SK-N-MC (cell line): Measurements from ENCODE around the gene DDX49.

Experiments used
- DNase-seq: peaks from one replicate; pipeline ENCODE4 v3.0.0-alpha.2; 2011; ENCODE audit warnings: low read depth, low spot score
- H3K27ac ChIP-seq: fragments of 200-600 bp; sonication (generic); 2 replicates; pipeline ENCODE4 v1.5.1; 2016; ENCODE audit warnings: mixed run types
- H3K36me3 ChIP-seq: fragments of 200-600 bp; sonication (generic); 2 replicates; pipeline ENCODE4 v1.6.1; 2017; ENCODE audit warnings: antibody characterized with exemption, low read length, mixed read lengths; ENCODE audit not compliant: insufficient read depth
- H3K4me3 ChIP-seq: fragments of 200-600 bp; sonication (generic); 2 replicates; pipeline ENCODE4 v1.5.1; 2016
- H3K9ac ChIP-seq: fragments of 200-600 bp; sonication (generic); 2 replicates; pipeline ENCODE4 v1.8.0; 2017; ENCODE audit warnings: mixed run types, mixed read lengths; ENCODE audit not compliant: insufficient read length
- H3K9me3 ChIP-seq: fragments of 200-600 bp; sonication (generic); 2 replicates; pipeline ENCODE4 v1.6.1; 2017; ENCODE audit warnings: low read depth, mild to moderate bottlenecking, antibody characterized with exemption, low read length, moderate library complexity, mixed read lengths
- EZH2 ChIP-seq: fragments of 200-600 bp; sonication (generic); IDR thresholded peaks from one replicate; pipeline ENCODE4 v1.6.1; 2017; ENCODE audit warnings: antibody characterized with exemption
- FOXP2 ChIP-seq: optimal IDR thresholded peaks from 2 replicates; pipeline ENCODE3; 2011; ENCODE audit warnings: mild to moderate bottlenecking, moderate library complexity; ENCODE audit not compliant: insufficient read depth; ENCODE audit errors: extremely low read length, control extremely low read depth
- POLR2AphosphoS5 ChIP-seq: IDR thresholded peaks from 2 replicates; pipeline ENCODE4 v1.6.1; 2012; ENCODE audit warnings: mild to moderate bottlenecking, low read depth, low read length, borderline replicate concordance

DDX49 gene

DNA sequence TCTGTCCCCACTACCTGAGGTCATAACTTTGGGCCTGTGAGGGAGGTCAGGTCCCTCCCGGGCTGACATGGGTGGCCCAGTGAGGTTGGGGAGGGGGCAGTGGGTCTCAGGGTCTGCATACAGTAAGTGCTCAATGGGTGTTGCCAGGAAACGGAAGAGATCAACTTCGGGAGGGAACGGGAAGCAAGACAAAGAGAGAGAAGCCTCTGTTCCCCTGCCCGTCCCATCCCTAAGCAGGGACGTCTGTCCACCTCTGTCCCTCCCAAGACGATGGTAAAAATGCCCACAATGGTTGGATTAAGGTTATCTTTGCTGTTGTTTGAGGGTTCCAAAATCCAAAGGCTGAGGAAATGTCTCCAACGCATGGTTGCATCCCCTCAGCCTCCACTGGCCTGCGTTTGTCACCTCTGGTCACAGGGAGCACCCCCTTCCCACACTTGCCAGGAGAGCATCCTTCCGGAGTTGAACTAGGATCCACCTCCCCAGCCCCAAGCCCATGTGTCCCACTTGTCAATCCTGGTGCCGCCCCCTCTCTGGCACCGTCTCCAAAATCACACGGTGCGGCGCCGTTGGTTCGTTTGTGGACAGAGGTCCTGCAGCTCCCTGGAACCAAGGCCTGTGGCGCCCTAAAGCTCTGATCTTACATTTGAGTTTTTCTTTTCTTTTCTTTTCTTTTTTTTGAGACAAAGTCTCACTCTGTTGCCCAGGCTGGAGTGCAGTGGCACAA, 22.3 kb downstream of the DDX49 start:
- no peak overlapping the region for H3K4me3 ChIP-seq
- DNase-seq, result no peak
- no peaks in the 10 kb centered on the region for H3K9me3 ChIP-seq
- H3K9ac ChIP-seq, result no peak overlapping the region
- H3K36me3 ChIP-seq, result no peaks in the 10 kb centered on the region
- TF ChIP-seq EZH2 (no peak), FOXP2 (no peak), POLR2AphosphoS5 (no peak)
- no peak overlapping the region for H3K27ac ChIP-seq

- TF ChIP-seq FOXP2 (no peak), POLR2AphosphoS5 (no peak), EZH2 (no peak)
- Histone ChIP-seq H3K36me3 (no peaks in the 10 kb centered on the region), H3K27ac (no peak overlapping the region), H3K4me3 (no peak overlapping the region), H3K9me3 (no peaks in the 10 kb centered on the region), H3K9ac (no peak overlapping the region)
- DNase-seq, result no peak
Observed at GRCh38 chr19:18942692-18943091, 23.2 kb downstream of the DDX49 start.

DNA sequence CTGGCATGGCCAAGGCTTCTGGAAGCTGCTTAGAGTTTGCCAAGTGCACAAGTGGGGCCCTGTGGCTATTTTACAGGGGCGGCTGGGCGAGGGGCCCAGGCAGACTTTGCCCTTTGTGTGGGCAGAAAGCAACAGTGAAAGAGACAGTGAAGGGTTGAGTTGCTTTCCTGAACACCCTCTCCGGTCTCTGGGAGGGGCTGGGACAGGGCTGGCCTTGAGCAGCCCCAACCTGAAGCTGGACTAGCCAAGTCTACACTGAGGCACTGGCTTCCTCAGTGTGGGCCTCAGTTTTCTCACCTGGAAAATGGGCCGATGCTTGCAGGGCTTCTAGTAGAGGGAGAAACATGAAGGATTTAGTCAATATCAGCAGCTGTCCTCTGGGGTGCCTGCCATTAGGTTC, 23.9 kb downstream of the DDX49 start:
- no peak overlapping the region for H3K27ac ChIP-seq
- TF ChIP-seq EZH2 (no peak), FOXP2 (no peak), POLR2AphosphoS5 (no peak)

GRCh38 chr19:18945297-18945696, 25.8 kb downstream of the DDX49 start:
- no peak for DNase-seq
- H3K27ac ChIP-seq, result no peak overlapping the region
- no peak overlapping the region for H3K4me3 ChIP-seq
- no peaks in the 10 kb centered on the region for H3K9me3 ChIP-seq
- no peaks in the 10 kb centered on the region for H3K36me3 ChIP-seq
- TF ChIP-seq EZH2, result no peak
- no peak for TF ChIP-seq POLR2AphosphoS5
- no peak for TF ChIP-seq FOXP2
- H3K9ac ChIP-seq, result no peak overlapping the region

More for the DNA sequence above, 23.9 kb downstream of the DDX49 start:
- Histone ChIP-seq H3K36me3 (no peaks in the 10 kb centered on the region), H3K4me3 (no peak overlapping the region), H3K9me3 (no peaks in the 10 kb centered on the region), H3K9ac (no peak overlapping the region)
- DNase-seq, result no peak

- TF ChIP-seq POLR2AphosphoS5 (no peak), EZH2 (no peak), FOXP2 (no peak)
- H3K9ac ChIP-seq, result no peak overlapping the region
Observed at GRCh38 chr19:18946335-18946734, 26.8 kb downstream of the DDX49 start.

GRCh38 chr19:18946918-18947317, 27.4 kb downstream of the DDX49 start:
- TF ChIP-seq FOXP2, result no peak
- no peak for TF ChIP-seq EZH2
- TF ChIP-seq POLR2AphosphoS5, result no peak
- H3K36me3 ChIP-seq, result no peaks in the 10 kb centered on the region
- no peak overlapping the region for H3K9ac ChIP-seq
- no peak overlapping the region for H3K4me3 ChIP-seq
- no peak overlapping the region for H3K27ac ChIP-seq
- no peak for DNase-seq
- H3K9me3 ChIP-seq, result no peaks in the 10 kb centered on the region

More at GRCh38 chr19:18946335-18946734, 26.8 kb downstream of the DDX49 start:
- no peak for DNase-seq
- H3K9me3 ChIP-seq, result no peaks in the 10 kb centered on the region
- no peaks in the 10 kb centered on the region for H3K36me3 ChIP-seq
- H3K4me3 ChIP-seq, result no peak overlapping the region
- no peak overlapping the region for H3K27ac ChIP-seq

DNA sequence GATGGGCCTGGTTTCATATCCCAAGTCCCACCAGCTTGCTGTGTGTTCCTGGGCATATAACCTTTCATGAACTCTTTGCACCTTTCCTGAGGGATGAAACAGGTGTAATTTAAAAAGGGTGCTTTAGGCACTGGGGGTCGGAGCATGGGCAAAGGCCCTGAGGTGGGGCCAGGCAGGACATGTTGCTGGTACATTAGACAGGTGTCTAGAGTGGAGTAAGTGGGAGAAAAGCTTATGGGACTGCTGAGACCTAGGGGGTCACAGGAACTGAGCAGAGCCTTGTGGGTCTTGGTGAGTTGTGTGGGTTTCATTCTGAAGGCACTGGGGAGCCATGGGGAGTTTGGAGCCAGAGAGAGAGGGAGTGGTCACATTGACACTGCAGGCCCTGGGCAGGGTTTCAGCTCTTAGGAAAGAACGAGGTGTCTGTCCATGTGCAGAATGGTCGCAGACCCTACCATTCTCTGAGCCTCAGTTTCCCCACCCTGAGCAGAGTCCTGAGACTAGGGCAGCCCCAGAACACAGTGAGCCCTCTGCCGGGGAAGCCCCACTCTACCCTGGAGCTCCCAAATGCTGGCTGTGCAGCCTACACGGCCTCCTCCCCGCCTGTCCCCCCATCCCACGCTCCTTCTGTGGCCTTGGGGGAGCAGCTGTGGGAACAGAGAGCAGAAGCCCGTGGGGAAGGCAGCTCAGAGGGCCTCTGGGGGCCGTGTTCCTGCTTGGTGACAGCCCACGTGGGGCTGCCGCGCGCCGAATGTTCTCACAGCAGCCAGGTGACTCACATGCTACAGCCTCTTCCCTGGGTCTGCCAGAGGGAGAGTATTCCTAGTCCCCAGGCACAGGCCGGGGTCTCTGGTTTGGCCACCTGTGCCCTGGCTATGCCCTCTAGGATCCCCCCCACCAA, 28.8 kb downstream of the DDX49 start:
- no peak overlapping the region for H3K9ac ChIP-seq
- no peak overlapping the region for H3K4me3 ChIP-seq
- no peaks in the 10 kb centered on the region for H3K36me3 ChIP-seq

DNA sequence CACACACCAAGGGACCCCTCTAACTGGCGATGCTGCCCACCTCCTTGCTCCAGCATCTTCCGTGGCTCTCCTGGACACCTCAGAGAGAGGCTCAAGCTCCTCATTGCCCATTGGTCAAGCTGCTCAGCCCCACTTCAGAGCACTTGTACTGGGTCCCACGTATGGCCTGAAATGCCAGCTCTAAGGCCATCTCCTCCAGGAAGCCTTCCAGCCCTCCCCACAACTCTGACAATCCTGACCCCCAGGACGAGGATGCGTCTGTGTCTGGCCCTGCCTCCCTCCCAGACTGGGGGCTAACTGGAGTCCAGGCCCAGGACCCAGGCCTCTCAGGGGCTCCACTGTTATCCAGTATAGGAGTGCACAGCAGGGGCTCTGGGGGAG, 29.5 kb downstream of the DDX49 start:
- TF ChIP-seq FOXP2 (no peak), POLR2AphosphoS5 (no peak), EZH2 (no peak)
- no peak overlapping the region for H3K27ac ChIP-seq
- no peak for DNase-seq
- no peaks in the 10 kb centered on the region for H3K9me3 ChIP-seq
- H3K36me3 ChIP-seq, result no peaks in the 10 kb centered on the region
- no peak overlapping the region for H3K4me3 ChIP-seq
- H3K9ac ChIP-seq, result no peak overlapping the region

More for the DNA sequence above, 28.8 kb downstream of the DDX49 start:
- TF ChIP-seq EZH2 (no peak), FOXP2 (no peak), POLR2AphosphoS5 (no peak)
- no peaks in the 10 kb centered on the region for H3K9me3 ChIP-seq
- H3K27ac ChIP-seq, result no peak overlapping the region
- no peak for DNase-seq
